Naive thymus-derived CD4-positive, alpha-beta T cell (primary cell): ENCODE measurements around the gene ZKSCAN8. TPM values are rescaled to one million over a fixed set of nuclear protein-coding genes. Genes with fewer than 3 reads are reported as not detected.
"Not testable (repeated sequence)": the region's sequence is repeated elsewhere in the genome, so short reads cannot be mapped to it uniquely, and the experiment has no call there.

Source experiments
- ATAC-seq: fragments of 150-1000 bp; cut with Tn5 transposase; 2 replicates; pipeline ENCODE4 v1.10.0; 2021; ENCODE audit warnings: mild to moderate bottlenecking, moderate library complexity
- CTCF ChIA-PET: fragments of 350-600 bp; sonication (Branson Sonifier 250); formaldehyde crosslinking; loops from one replicate; lab custom pipeline; 2021; ENCODE audit warnings: antibody characterized with exemption; lab: Charles Lee
- POLR2A ChIA-PET: fragments of 350-600 bp; sonication (Branson Sonifier 250); formaldehyde crosslinking; loops from one replicate; lab custom pipeline; 2021; ENCODE audit warnings: antibody characterized with exemption, inconsistent platforms; lab: Charles Lee
- DNase-seq, 9 donors: peaks; one replicate each; pipeline versions ENCODE4 v3.0.0 to v3.0.0-alpha.2; 2020 to 2022; ENCODE audit warnings: mixed read lengths in 1 of 9
- H3K27ac ChIP-seq: one replicate; pipeline ENCODE4 v1.7.0; 2013; ENCODE audit warnings: mild to moderate bottlenecking, low read depth, low read length, moderate library complexity
- H3K27me3 ChIP-seq, 2 donors: one replicate each; pipeline ENCODE4 v1.7.0; 2013; ENCODE audit warnings: low read length in 2 of 2, mild to moderate bottlenecking in 2 of 2, moderate library complexity in 2 of 2; ENCODE audit not compliant: control insufficient read depth in 2 of 2, insufficient read depth in 2 of 2
- H3K36me3 ChIP-seq, 3 experiments: 1 replicate in 2 of 3; 2 replicates in 1 of 3; pipeline ENCODE4 v1.7.0; 2013; ENCODE audit warnings: low read length in 3 of 3, mild to moderate bottlenecking in 3 of 3, moderate library complexity in 1 of 3; ENCODE audit not compliant: insufficient read depth in 3 of 3, control insufficient read depth in 2 of 3
- H3K4me1 ChIP-seq, 2 donors: one replicate each; pipeline ENCODE4 v1.7.0; 2013; ENCODE audit warnings: low read length in 2 of 2, mild to moderate bottlenecking in 2 of 2, moderate library complexity in 1 of 2; ENCODE audit not compliant: control insufficient read depth in 2 of 2, insufficient read depth in 2 of 2
- H3K4me3 ChIP-seq: 2 replicates; pipeline ENCODE4 v1.7.0; 2013; ENCODE audit warnings: mild to moderate bottlenecking, low read length
- H3K9me3 ChIP-seq, 3 experiments: 1 replicate in 2 of 3; 2 replicates in 1 of 3; pipeline ENCODE4 v1.7.0; 2013; ENCODE audit warnings: low read length in 3 of 3; ENCODE audit not compliant: control insufficient read depth in 2 of 3
- H3K27ac Mint-ChIP-seq, 9 donors: one replicate each; pipeline ENCODE4 v1.8.0; 2020 to 2022; ENCODE audit warnings: mixed read lengths in 9 of 9, mild to moderate bottlenecking in 8 of 9, moderate library complexity in 5 of 9, inconsistent platforms in 2 of 9
- H3K27me3 Mint-ChIP-seq, 5 donors: one replicate each; pipeline ENCODE4 v1.8.0; 2021 to 2022; ENCODE audit warnings: mixed read lengths in 5 of 5, mild to moderate bottlenecking in 1 of 5
- H3K36me3 Mint-ChIP-seq, 5 donors: one replicate each; pipeline ENCODE4 v1.8.0; 2020 to 2022; ENCODE audit warnings: mixed read lengths in 5 of 5, mild to moderate bottlenecking in 3 of 5, inconsistent platforms in 1 of 5
- H3K4me1 Mint-ChIP-seq, 7 donors: one replicate each; pipeline ENCODE4 v1.8.0; 2020 to 2022; ENCODE audit warnings: mixed read lengths in 7 of 7, mild to moderate bottlenecking in 3 of 7, inconsistent platforms in 1 of 7
- H3K4me3 Mint-ChIP-seq, 10 donors: one replicate each; pipeline ENCODE4 v1.8.0; 2020 to 2022; ENCODE audit warnings: mild to moderate bottlenecking in 10 of 10, mixed read lengths in 10 of 10, moderate library complexity in 6 of 10, inconsistent platforms in 2 of 10
- H3K9me3 Mint-ChIP-seq, 11 donors: one replicate each; pipeline ENCODE4 v1.8.0; 2020 to 2022; ENCODE audit warnings: mixed read lengths in 11 of 11, mild to moderate bottlenecking in 4 of 11, inconsistent platforms in 1 of 11, moderate library complexity in 1 of 11
- intact Hi-C, 2 donors: fragments of 100-400 bp; cut with micrococcal nuclease; formaldehyde crosslinking; loops; one replicate each; pipeline ENCODE4 v1.15.1; 2023
- polyA plus RNA-seq, 2 donors: library from polyadenylated mRNA; unstranded; fragments of 300-500 nt; fragmentation: Illumina TruSeq; gene quantifications; one replicate each; pipeline ENCODE4 v1.2.3, GENCODE V29; 2021
- total RNA-seq, 6 experiments: library from RNA in 5 of 6; stranded (reverse) in 5 of 6; gene quantifications; 1 replicate in 5 of 6; 2 replicates in 1 of 6; pipeline ENCODE4 v1.2.3 and lab custom pipeline; 2021 to 2026

Gene ZKSCAN8
- total and polyA plus RNA-seq, 7 experiments from 2014 or later: 0.52 to 46.7 (median 25.0) TPM

- H3K27me3 ChIP-seq, DNase-seq, ATAC-seq, H3K27ac Mint-ChIP-seq, H3K9me3 Mint-ChIP-seq, H3K27ac ChIP-seq, H3K27me3 Mint-ChIP-seq, intact Hi-C loops, H3K9me3 ChIP-seq, H3K4me3 ChIP-seq: not testable (repeated sequence)
- Mint-ChIP-seq H3K4me3 (peak overlapping the region in 1 of 10 donors; percentile 39), H3K36me3 (peaks cover 6 to 36% (median 19%) of the 10 kb centered on the region in 5 donors), H3K4me1 (peaks cover 26 to 40% (median 38%) of the 10 kb centered on the region in 7 donors)
- ChIA-PET POLR2A (interaction anchor here (0.9 to 7.6 kb wide), 3 partner anchors 17 to 250 kb away, joined by 3 to 75 read pairs (median 3); partner anchors contain the start of gene ZKSCAN8), CTCF (interaction anchor here (1.4 kb wide), 1 partner anchor 18 kb away, joined by 4 read pairs; no protein-coding TSS in a partner anchor)
- H3K36me3 ChIP-seq: peaks cover 0 to 26% (median 4%) of the 10 kb centered on the region in 3 experiments
- peaks cover 12 to 16% of the 10 kb centered on the region in 2 donors for H3K4me1 ChIP-seq
These were observed 19.4 kb upstream of the ZKSCAN8 start for GRCh38 chr6:28122283-28122682.

GRCh38 chr6:28124350-28124970, 17.2 kb upstream of the ZKSCAN8 start, which contains the start of gene ZSCAN16:
Gene ZSCAN16, plus strand, starts transcription at chr6:28124609. Its CDS starts 835 bp downstream, at chr6:28125444.
- Histone ChIP-seq H3K4me1 (peaks cover 12 to 16% of the 10 kb centered on the region in 2 donors), H3K4me3 (peak within 1 kb of the TSS; percentile 86), H3K27me3 (no peaks in the 10 kb centered on the region), H3K36me3 (peaks cover 0 to 23% (median 0%) of the 10 kb centered on the region in 3 experiments), H3K27ac (peak within 1 kb of the TSS; percentile 93), H3K9me3 (no peaks in the 10 kb centered on the region)
- ATAC-seq (peak; percentile 86), DNase-seq (peak; percentile 43 to 72 (median 59))
- Mint-ChIP-seq H3K36me3 (peaks cover 0 to 34% (median 10%) of the 10 kb centered on the region in 5 donors), H3K9me3 (no peaks in the 10 kb centered on the region), H3K27ac (peak within 1 kb of the TSS; percentile 83 to 99 (median 96)), H3K4me3 (peak within 1 kb of the TSS; percentile 80 to 98 (median 95)), H3K4me1 (peaks cover 35 to 55% (median 49%) of the 10 kb centered on the region in 7 donors), H3K27me3 (no peaks in the 10 kb centered on the region)
- ChIA-PET POLR2A (interaction anchor here (0.9 to 7.6 kb wide), 7 partner anchors 15 to 293 kb away, joined by 3 to 75 read pairs (median 4); partner anchors contain the start of genes ZKSCAN4, ZKSCAN8 and ZSCAN26), CTCF (interaction anchor here (0.9 to 2.1 kb wide), 2 partner anchors 9 to 20 kb away, joined by 3 to 4 read pairs; no protein-coding TSS in a partner anchor)
- intact Hi-C loops: loop anchor here (1.0 kb wide), 8 partner anchors 12 to 275 kb away; partner anchors contain the start of genes ZKSCAN8 (in 2 of the 2), ZKSCAN4 (in 1 of the 2), ZSCAN12 (in 1 of the 2) and ZSCAN26 (in 1 of the 2)

GRCh38 chr6:28124971-28125353, 16.7 kb upstream of the ZKSCAN8 start:
- peak; percentile 80 for ATAC-seq
- Mint-ChIP-seq H3K4me3 (peak overlapping the region; percentile 80 to 98 (median 95)), H3K4me1 (peaks cover 35 to 60% (median 51%) of the 10 kb centered on the region in 7 donors), H3K27me3 (no peaks in the 10 kb centered on the region), H3K36me3 (peaks cover 0 to 35% (median 9%) of the 10 kb centered on the region in 5 donors), H3K27ac (peak overlapping the region; percentile 83 to 99 (median 96)), H3K9me3 (no peaks in the 10 kb centered on the region)
- H3K27me3 ChIP-seq: no peaks in the 10 kb centered on the region
- H3K36me3 ChIP-seq: peaks cover 0 to 25% (median 0%) of the 10 kb centered on the region in 3 experiments
- POLR2A ChIA-PET: interaction anchor here (0.9 to 7.6 kb wide), 8 partner anchors 14 to 294 kb away, joined by 3 to 75 read pairs (median 4); partner anchors contain the start of genes ZKSCAN4, ZKSCAN8 and ZSCAN26
- peaks cover 12 to 16% of the 10 kb centered on the region in 2 donors for H3K4me1 ChIP-seq
- intact Hi-C loops: loop anchor here (1.0 kb wide), 8 partner anchors 11 to 274 kb away; partner anchors contain the start of genes ZKSCAN8 (in 2 of the 2), ZKSCAN4 (in 1 of the 2), ZSCAN12 (in 1 of the 2) and ZSCAN26 (in 1 of the 2)
- no peaks in the 10 kb centered on the region for H3K9me3 ChIP-seq
- CTCF ChIA-PET: interaction anchor here (0.7 to 2.1 kb wide), 3 partner anchors 9 to 20 kb away, joined by 3 to 4 read pairs (median 3); no protein-coding TSS in a partner anchor
- DNase-seq: peak in 6 of 9 donors; percentile 40 to 70 (median 56)
- H3K4me3 ChIP-seq: peak overlapping the region; percentile 86
- peak overlapping the region; percentile 93 for H3K27ac ChIP-seq

GRCh38 chr6:28125401-28125800, 16.3 kb upstream of the ZKSCAN8 start:
- Histone ChIP-seq H3K4me1 (peaks cover 12 to 16% of the 10 kb centered on the region in 2 donors), H3K27me3 (no peaks in the 10 kb centered on the region), H3K36me3 (peaks cover 0 to 21% (median 0%) of the 10 kb centered on the region in 3 experiments), H3K4me3 (peak overlapping the region; percentile 19), H3K27ac (peak overlapping the region; percentile 93), H3K9me3 (no peaks in the 10 kb centered on the region)
- DNase-seq: peak in 5 of 9 donors; percentile 11 to 28 (median 15)
- H3K27ac Mint-ChIP-seq: peak overlapping the region; percentile 83 to 99 (median 96)
- H3K27me3 Mint-ChIP-seq: no peaks in the 10 kb centered on the region
- H3K9me3 Mint-ChIP-seq: no peaks in the 10 kb centered on the region
- POLR2A ChIA-PET: interaction anchor here (0.9 to 7.6 kb wide), 4 partner anchors 14 to 232 kb away, joined by 3 to 75 read pairs (median 4); partner anchors contain the start of gene ZKSCAN8
- CTCF ChIA-PET: interaction anchor here (0.7 to 2.1 kb wide), 3 partner anchors 11 to 231 kb away, joined by 3 to 4 read pairs (median 4); no protein-coding TSS in a partner anchor
- intact Hi-C loops: no loop called here
- H3K4me3 Mint-ChIP-seq: peak overlapping the region; percentile 80 to 98 (median 95)
- H3K4me1 Mint-ChIP-seq: peaks cover 35 to 63% (median 52%) of the 10 kb centered on the region in 7 donors
- H3K36me3 Mint-ChIP-seq: peaks cover 0 to 30% (median 6%) of the 10 kb centered on the region in 5 donors
- ATAC-seq: peak; percentile 33

GRCh38 chr6:28134015-28134414, 7.7 kb upstream of the ZKSCAN8 start:
- Mint-ChIP-seq H3K27ac (peak overlapping the region in 8 of 9 donors; percentile 14 to 82 (median 68)), H3K4me1 (peaks cover 26 to 74% (median 64%) of the 10 kb centered on the region in 7 donors), H3K4me3 (peak overlapping the region in 3 of 10 donors; percentile 11 to 31 (median 23)), H3K27me3 (no peaks in the 10 kb centered on the region), H3K36me3 (peaks cover 0 to 9% (median 0%) of the 10 kb centered on the region in 5 donors), H3K9me3 (peaks cover 0 to 1% (median 0%) of the 10 kb centered on the region in 11 donors)
- CTCF ChIA-PET: interaction anchor here (0.7 to 1.5 kb wide), 2 partner anchors 9 to 222 kb away, joined by 3 to 4 read pairs; partner anchors contain the start of gene ZSCAN16
- Histone ChIP-seq H3K36me3 (peaks cover 0 to 11% (median 0%) of the 10 kb centered on the region in 3 experiments), H3K27ac (peak overlapping the region; percentile 29), H3K27me3 (no peaks in the 10 kb centered on the region), H3K4me1 (peaks cover 10 to 11% of the 10 kb centered on the region in 2 donors), H3K9me3 (no peaks in the 10 kb centered on the region), H3K4me3 (no peak overlapping the region)
- ATAC-seq: no peak
- intact Hi-C loops: loop anchor here (1.0 to 10.0 kb wide), 5 partner anchors 222 to 1979 kb away; partner anchors contain the start of gene ZNF311 (in 1 of the 2)
- peak in 5 of 9 donors; percentile 7 to 31 (median 15) for DNase-seq
- POLR2A ChIA-PET: interaction anchor here (0.6 kb wide), 1 partner anchor 26 kb away, joined by 3 read pairs; no protein-coding TSS in a partner anchor
